HG03045 (cell line): ENCODE results near the gene MAPK12.
"Not testable (repeated sequence)": the region's sequence is repeated elsewhere in the genome, so short reads cannot be mapped to it uniquely, and the experiment has no call there.

Experiments
- ATAC-seq: cut with Tn5 transposase; IDR thresholded peaks from one replicate; pipeline ENCODE4 v1.9.1; 2021; ENCODE audit warnings: mild to moderate bottlenecking, moderate library complexity; ENCODE audit not compliant: unreplicated experiment

The MAPK12 gene

DNA sequence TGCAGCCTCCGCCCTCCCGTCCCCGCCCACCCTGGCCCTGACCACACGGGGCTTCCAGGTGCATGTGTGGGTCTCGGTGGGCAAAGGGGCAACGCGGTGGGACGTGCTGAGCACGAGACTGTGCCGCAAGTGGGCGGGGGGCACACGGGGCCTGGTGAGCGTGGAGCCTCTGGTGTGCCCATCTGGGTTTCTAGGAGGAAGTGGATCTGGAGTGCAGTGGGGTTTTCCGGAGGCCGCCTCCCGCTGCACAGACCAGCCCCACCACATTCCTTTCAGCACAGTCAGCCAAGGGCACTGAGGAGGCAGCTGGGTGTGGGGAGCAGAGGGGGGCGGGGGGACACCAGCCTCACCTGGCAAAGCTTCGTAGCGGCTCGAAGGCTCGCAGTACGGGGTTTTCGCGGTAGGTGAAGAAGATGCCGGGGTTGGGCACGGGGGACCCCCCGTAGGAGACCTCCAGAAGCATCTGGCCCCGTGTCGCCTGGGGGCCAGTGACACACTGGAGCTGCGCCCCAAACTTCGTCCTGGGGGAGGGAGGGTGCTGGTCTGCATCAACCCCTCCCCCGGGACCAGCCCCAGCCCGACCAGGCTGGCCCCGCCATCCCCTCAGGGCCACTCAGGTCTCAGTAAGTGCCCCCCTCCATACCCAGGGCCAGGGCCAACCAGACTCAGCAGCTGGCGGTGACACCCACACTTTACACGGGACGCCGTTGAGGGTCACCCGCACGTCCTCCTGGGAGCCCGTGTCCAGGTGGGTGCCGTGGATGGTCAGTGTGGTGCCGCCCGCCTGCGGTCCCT lies 21.1 kb upstream of the MAPK12 start:
- ATAC-seq = no peak

- no peak for ATAC-seq
These were observed 20.5 kb upstream of the MAPK12 start for GRCh38 chr22:50281957-50282356.

- ATAC-seq = no peak
These were observed 19.9 kb upstream of the MAPK12 start for GRCh38 chr22:50281384-50281760.

- no peak for ATAC-seq
These were observed 19.4 kb upstream of the MAPK12 start for GRCh38 chr22:50280708-50281383.

GRCh38 chr22:50280022-50280707 lies 18.7 kb upstream of the MAPK12 start:
- no peak for ATAC-seq

DNA sequence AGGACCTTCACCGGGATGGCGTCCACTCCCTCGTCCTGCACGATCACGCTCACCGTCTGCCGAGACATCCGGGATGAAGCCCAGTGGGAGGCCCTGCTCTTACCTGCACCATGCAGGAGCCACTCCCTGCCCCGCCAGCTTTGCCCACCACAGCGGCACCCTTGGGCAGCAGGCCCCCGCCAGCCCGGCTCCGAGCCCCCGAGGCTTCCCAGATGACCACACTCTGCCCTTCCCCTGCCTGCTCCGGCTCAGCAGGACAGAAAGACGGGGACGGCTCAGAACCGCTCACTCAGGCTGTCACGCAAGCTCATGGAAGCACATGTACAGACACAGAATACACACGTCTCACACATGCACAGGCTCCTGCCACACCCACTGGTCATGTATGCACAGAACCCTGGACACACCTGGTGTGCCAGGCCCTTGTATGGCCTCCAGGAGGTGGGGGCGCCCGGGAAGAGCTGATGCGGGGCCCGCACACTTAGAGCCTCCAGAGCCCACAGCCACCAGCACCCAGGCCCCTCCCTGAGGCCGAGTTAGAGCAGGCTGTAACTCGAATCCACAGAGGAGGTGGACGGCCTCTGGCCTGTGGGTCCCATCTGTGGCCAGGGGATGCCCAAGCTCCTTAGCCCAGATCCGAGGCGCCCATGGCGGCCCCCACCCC lies 17.6 kb upstream of the MAPK12 start:
- no peak for ATAC-seq

DNA sequence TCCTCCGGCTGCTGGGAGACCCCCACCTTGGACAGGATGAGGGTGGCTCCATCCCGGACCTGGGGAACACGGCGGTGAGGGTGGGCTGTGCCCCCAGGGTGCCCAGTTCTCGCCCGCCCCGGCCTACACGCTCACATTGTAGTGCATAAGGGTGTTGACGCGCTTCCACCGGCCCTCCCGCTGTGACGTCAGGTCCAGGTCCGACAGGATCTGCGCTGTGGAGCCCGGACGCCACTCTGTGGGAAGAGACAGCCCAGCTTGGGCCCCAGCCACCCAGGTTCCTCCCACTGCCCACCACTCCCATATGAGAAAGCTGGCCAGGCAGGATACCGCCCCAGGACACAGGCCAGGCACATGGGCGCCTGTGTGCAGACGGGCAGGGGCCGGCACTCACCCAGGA lies 17.0 kb upstream of the MAPK12 start:
- no peak for ATAC-seq

GRCh38 chr22:50277761-50278160 lies 16.3 kb upstream of the MAPK12 start:
- ATAC-seq = no peak

- ATAC-seq = peak; percentile 56
These were observed 14.7 kb upstream of the MAPK12 start for GRCh38 chr22:50276143-50276542.

GRCh38 chr22:50275181-50276055 lies 13.9 kb upstream of the MAPK12 start:
- ATAC-seq = no peak

DNA sequence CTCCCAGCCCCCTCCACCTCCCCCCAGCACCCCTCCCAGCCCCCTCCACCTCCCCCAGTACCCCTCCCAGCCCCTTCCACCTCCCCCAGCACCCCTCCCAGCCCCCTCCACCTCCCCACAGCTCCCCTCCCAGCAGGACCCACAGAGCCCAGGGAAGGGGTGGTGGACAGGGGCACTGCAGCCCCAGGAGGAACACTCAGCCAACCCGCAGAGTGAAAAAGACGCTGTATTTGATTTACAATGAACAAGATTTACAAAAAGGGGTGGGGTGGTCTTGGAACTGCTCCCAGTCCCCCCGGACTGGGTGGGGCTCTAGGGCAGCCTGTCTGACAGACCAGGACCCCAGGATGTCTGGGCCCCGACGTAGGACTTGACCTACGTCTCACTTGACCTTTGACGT lies 13.3 kb upstream of the MAPK12 start:
- ATAC-seq = no peak

GRCh38 chr22:50274311-50274710 lies 12.8 kb upstream of the MAPK12 start:
- ATAC-seq = no peak

DNA sequence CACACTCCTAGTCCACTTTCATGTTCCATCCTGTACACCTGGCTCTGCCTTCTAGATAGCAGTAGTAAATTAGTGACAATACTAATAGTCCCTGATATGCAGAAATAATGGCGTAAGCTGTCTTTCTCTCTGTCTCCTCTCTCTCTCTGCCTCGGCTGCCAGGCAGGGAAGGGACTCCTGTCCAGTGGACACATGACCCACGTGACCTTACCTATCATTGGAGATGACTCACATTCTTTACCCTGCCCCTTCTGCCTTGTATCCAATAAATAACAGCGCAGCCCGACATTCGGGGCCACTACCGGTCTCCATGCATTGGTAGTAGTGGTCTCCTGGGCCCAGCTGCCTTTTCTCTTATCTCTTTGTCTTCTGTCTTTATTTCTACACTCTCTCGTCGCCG lies 12.3 kb upstream of the MAPK12 start:
- ATAC-seq = not testable (repeated sequence)

GRCh38 chr22:50273352-50273751 lies 11.9 kb upstream of the MAPK12 start:
- not testable (repeated sequence) for ATAC-seq

DNA sequence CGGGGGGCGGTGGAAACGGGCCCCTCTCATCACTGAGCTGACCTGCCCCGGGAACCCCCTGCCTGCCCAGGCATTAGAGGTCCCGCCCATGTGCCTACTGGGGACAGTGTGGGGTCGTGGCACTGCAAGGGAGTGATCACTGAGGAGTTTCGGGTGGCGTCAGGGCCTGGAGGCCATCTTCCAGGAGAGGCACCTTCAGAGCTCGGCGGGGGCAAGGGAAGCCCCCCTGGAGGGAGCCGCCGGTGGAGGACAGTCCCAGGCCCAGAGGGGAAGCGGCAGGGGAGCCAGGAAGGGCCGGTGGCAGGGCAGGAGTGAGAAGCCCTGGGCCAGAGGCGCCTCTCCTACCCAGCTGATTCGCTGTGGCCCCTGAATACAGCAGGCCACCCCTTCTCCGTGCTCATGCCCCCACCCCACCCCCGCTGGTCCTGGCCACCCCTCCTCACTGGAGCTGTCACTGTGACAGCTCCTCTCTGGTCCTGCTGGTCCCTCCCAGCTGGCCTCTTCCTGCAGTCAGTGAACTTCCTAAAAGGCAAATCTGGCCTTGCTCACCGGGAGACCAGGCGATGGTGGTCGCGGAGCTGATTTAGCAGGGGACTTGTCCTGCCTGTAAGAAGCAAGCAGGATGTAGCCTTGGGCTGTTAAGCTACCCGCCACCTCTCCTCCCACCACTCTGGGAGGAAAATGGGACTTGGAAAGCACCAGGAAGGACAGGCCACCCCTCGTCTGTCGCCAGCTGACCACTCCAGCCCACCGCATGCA lies 10.7 kb upstream of the MAPK12 start:
- ATAC-seq = no peak

- ATAC-seq = no peak
These were observed 10.1 kb upstream of the MAPK12 start for GRCh38 chr22:50271519-50271970.

GRCh38 chr22:50270666-50271394 lies 9.3 kb upstream of the MAPK12 start:
- ATAC-seq = no peak

- peak; percentile 36 for ATAC-seq
These were observed 8.6 kb upstream of the MAPK12 start, which contains the start of gene MAPK11 for GRCh38 chr22:50269970-50270665. Gene MAPK11 (minus strand): TSS chr22:50270380. CDS start chr22:50270292, 88 bp downstream.
